Activated CD4-positive, alpha-beta memory T cell treated with anti-CD3 and anti-CD28 coated beads for 36 hours (primary cell): Measurements from ENCODE around the gene KIF19. TPM values are rescaled to one million over a fixed set of nuclear protein-coding genes. Genes with fewer than 3 reads are reported as not detected.

Experiments
- CTCF ChIA-PET: fragments of 350-600 bp; sonication (Branson Sonifier 250); formaldehyde crosslinking; loops from one replicate; lab custom pipeline; 2021; ENCODE audit warnings: antibody characterized with exemption, inconsistent platforms; lab: Charles Lee
- POLR2A ChIA-PET: fragments of 350-600 bp; sonication (Branson Sonifier 250); formaldehyde crosslinking; loops from one replicate; lab custom pipeline; 2021; ENCODE audit warnings: antibody characterized with exemption; lab: Charles Lee
- DNase-seq: peaks from one replicate; pipeline ENCODE4 v3.0.0-alpha.2; 2020
- H3K27ac Mint-ChIP-seq: one replicate; pipeline ENCODE4 v1.8.0; 2021; ENCODE audit warnings: mixed read lengths
- H3K27me3 Mint-ChIP-seq: one replicate; pipeline ENCODE4 v1.8.0; 2021; ENCODE audit warnings: mixed read lengths
- H3K36me3 Mint-ChIP-seq: one replicate; pipeline ENCODE4 v1.8.0; 2021; ENCODE audit warnings: mixed read lengths
- H3K4me1 Mint-ChIP-seq: one replicate; pipeline ENCODE4 v1.8.0; 2021; ENCODE audit warnings: low read depth, mixed read lengths
- H3K4me3 Mint-ChIP-seq: one replicate; pipeline ENCODE4 v1.8.0; 2021; ENCODE audit warnings: mild to moderate bottlenecking, mixed read lengths
- H3K9me3 Mint-ChIP-seq: one replicate; pipeline ENCODE4 v1.8.0; 2021; ENCODE audit warnings: mixed read lengths
- intact Hi-C: fragments of 100-400 bp; cut with micrococcal nuclease; formaldehyde crosslinking; loops from one replicate; pipeline ENCODE4 v1.15.1; 2023
- total RNA-seq, 2 experiments: library from RNA; stranded (reverse); gene quantifications; one replicate each; pipeline ENCODE4 v1.2.3, GENCODE V29; 2021

Gene KIF19
- total RNA-seq, 2 experiments from 2014 or later = 0.51 to 0.59 TPM

- no peak overlapping the region for H3K27ac Mint-ChIP-seq
- no peaks in the 10 kb centered on the region for H3K27me3 Mint-ChIP-seq
- intact Hi-C loops = no loop called here
- DNase-seq = no peak
- ChIA-PET POLR2A (no interaction called here), CTCF (interaction anchor here (0.9 to 4.6 kb wide), 5 partner anchors 8 to 152 kb away, joined by 3 to 32 read pairs (median 4); partner anchors contain the start of gene BTBD17)
- no peaks in the 10 kb centered on the region for H3K9me3 Mint-ChIP-seq
- no peaks in the 10 kb centered on the region for H3K36me3 Mint-ChIP-seq
- no peak overlapping the region for H3K4me3 Mint-ChIP-seq
- H3K4me1 Mint-ChIP-seq = peaks cover 10% of the 10 kb centered on the region
Observed at GRCh38 chr17:74305865-74306654, 20.0 kb upstream of the KIF19 start.

- no peaks in the 10 kb centered on the region for H3K27me3 Mint-ChIP-seq
- no peak overlapping the region for H3K4me3 Mint-ChIP-seq
- DNase-seq = no peak
- H3K9me3 Mint-ChIP-seq = peaks cover 6% of the 10 kb centered on the region
- peaks cover 4% of the 10 kb centered on the region for H3K36me3 Mint-ChIP-seq
- intact Hi-C loops = no loop called here
- POLR2A ChIA-PET = no interaction called here
- CTCF ChIA-PET = interaction anchor here (1.0 to 2.4 kb wide), 2 partner anchors 45 to 60 kb away, joined by 3 to 5 read pairs; no protein-coding TSS in a partner anchor
- H3K27ac Mint-ChIP-seq = no peak overlapping the region
- H3K4me1 Mint-ChIP-seq = peaks cover 6% of the 10 kb centered on the region
Observed at GRCh38 chr17:74307984-74308773, 17.8 kb upstream of the KIF19 start.

GRCh38 chr17:74309902-74310301, 16.1 kb upstream of the KIF19 start:
- Mint-ChIP-seq H3K4me1 (peaks cover 6% of the 10 kb centered on the region), H3K4me3 (no peak overlapping the region), H3K9me3 (peaks cover 6% of the 10 kb centered on the region), H3K36me3 (peaks cover 4% of the 10 kb centered on the region), H3K27ac (no peak overlapping the region), H3K27me3 (no peaks in the 10 kb centered on the region)
- ChIA-PET POLR2A (interaction anchor here (0.6 kb wide), 1 partner anchor 29 kb away, joined by 4 read pairs; no protein-coding TSS in a partner anchor), CTCF (interaction anchor here (0.6 to 2.4 kb wide), 2 partner anchors 9 to 58 kb away, joined by 4 to 5 read pairs; no protein-coding TSS in a partner anchor)
- DNase-seq = no peak
- intact Hi-C loops = no loop called here

- Mint-ChIP-seq H3K36me3 (peaks cover 4% of the 10 kb centered on the region), H3K27ac (no peak overlapping the region), H3K27me3 (no peaks in the 10 kb centered on the region), H3K9me3 (peaks cover 6% of the 10 kb centered on the region), H3K4me1 (no peaks in the 10 kb centered on the region), H3K4me3 (no peak overlapping the region)
- intact Hi-C loops = no loop called here
- ChIA-PET POLR2A (no interaction called here), CTCF (interaction anchor here (0.6 kb wide), 1 partner anchor 9 kb away, joined by 3 read pairs; no protein-coding TSS in a partner anchor)
- DNase-seq = no peak
Observed at GRCh38 chr17:74314877-74315276, 11.1 kb upstream of the KIF19 start.

GRCh38 chr17:74316220-74316619, 9.8 kb upstream of the KIF19 start:
- Mint-ChIP-seq H3K9me3 (peaks cover 6% of the 10 kb centered on the region), H3K4me1 (no peaks in the 10 kb centered on the region), H3K27ac (no peak overlapping the region), H3K36me3 (peaks cover 4% of the 10 kb centered on the region), H3K4me3 (no peak overlapping the region), H3K27me3 (no peaks in the 10 kb centered on the region)
- ChIA-PET CTCF (no interaction called here), POLR2A (no interaction called here)
- intact Hi-C loops = no loop called here
- DNase-seq = no peak

- Mint-ChIP-seq H3K4me1 (no peaks in the 10 kb centered on the region), H3K9me3 (peaks cover 6% of the 10 kb centered on the region), H3K27ac (no peak overlapping the region), H3K36me3 (no peaks in the 10 kb centered on the region), H3K4me3 (no peak overlapping the region), H3K27me3 (no peaks in the 10 kb centered on the region)
- POLR2A ChIA-PET = no interaction called here
- intact Hi-C loops = no loop called here
- DNase-seq = no peak
- CTCF ChIA-PET = no interaction called here
Observed at GRCh38 chr17:74317071-74317470, 9.0 kb upstream of the KIF19 start.

GRCh38 chr17:74318391-74318790, 7.6 kb upstream of the KIF19 start:
- Mint-ChIP-seq H3K27me3 (no peaks in the 10 kb centered on the region), H3K4me3 (no peak overlapping the region), H3K36me3 (no peaks in the 10 kb centered on the region), H3K27ac (no peak overlapping the region), H3K4me1 (no peaks in the 10 kb centered on the region), H3K9me3 (no peaks in the 10 kb centered on the region)
- DNase-seq = no peak
- CTCF ChIA-PET = interaction anchor here (1.2 to 1.3 kb wide), 2 partner anchors 17 to 33 kb away, joined by 3 to 4 read pairs; no protein-coding TSS in a partner anchor
- POLR2A ChIA-PET = no interaction called here
- intact Hi-C loops = no loop called here

- ChIA-PET CTCF (no interaction called here), POLR2A (no interaction called here)
- no peak overlapping the region for H3K27ac Mint-ChIP-seq
- H3K27me3 Mint-ChIP-seq = peaks cover 2% of the 10 kb centered on the region
- no peaks in the 10 kb centered on the region for H3K9me3 Mint-ChIP-seq
- H3K4me3 Mint-ChIP-seq = no peak overlapping the region
- H3K36me3 Mint-ChIP-seq = no peaks in the 10 kb centered on the region
- intact Hi-C loops = no loop called here
- DNase-seq = no peak
- peaks cover 25% of the 10 kb centered on the region for H3K4me1 Mint-ChIP-seq
Observed at GRCh38 chr17:74324521-74324920, 1.5 kb upstream of the KIF19 start.

- CTCF ChIA-PET = no interaction called here
- H3K9me3 Mint-ChIP-seq = no peaks in the 10 kb centered on the region
- intact Hi-C loops = no loop called here
- H3K4me1 Mint-ChIP-seq = peaks cover 26% of the 10 kb centered on the region
- no peak for DNase-seq
- peaks cover 2% of the 10 kb centered on the region for H3K27me3 Mint-ChIP-seq
- POLR2A ChIA-PET = no interaction called here
- no peak overlapping the region for H3K27ac Mint-ChIP-seq
- H3K36me3 Mint-ChIP-seq = no peaks in the 10 kb centered on the region
- peak overlapping the region; percentile 24 for H3K4me3 Mint-ChIP-seq
Observed at GRCh38 chr17:74325376-74325742, 667 bp upstream of the KIF19 start.

GRCh38 chr17:74326506-74326905, 480 bp downstream of the KIF19 start:
- POLR2A ChIA-PET = no interaction called here
- intact Hi-C loops = loop anchor here (2.0 kb wide), 1 partner anchor 26 kb away; no protein-coding TSS in a partner anchor
- Mint-ChIP-seq H3K4me1 (peaks cover 26% of the 10 kb centered on the region), H3K27me3 (peaks cover 2% of the 10 kb centered on the region), H3K27ac (no peak overlapping the region), H3K9me3 (no peaks in the 10 kb centered on the region), H3K36me3 (no peaks in the 10 kb centered on the region), H3K4me3 (peak overlapping the region; percentile 14)
- no peak for DNase-seq
- CTCF ChIA-PET = no interaction called here

GRCh38 chr17:74328487-74328886, 2.5 kb downstream of the KIF19 start:
- Mint-ChIP-seq H3K4me3 (no peak overlapping the region), H3K4me1 (peaks cover 26% of the 10 kb centered on the region), H3K27me3 (peaks cover 2% of the 10 kb centered on the region), H3K36me3 (no peaks in the 10 kb centered on the region), H3K27ac (no peak overlapping the region), H3K9me3 (no peaks in the 10 kb centered on the region)
- POLR2A ChIA-PET = no interaction called here
- intact Hi-C loops = no loop called here
- CTCF ChIA-PET = interaction anchor here (0.7 to 1.9 kb wide), 2 partner anchors 27 to 33 kb away, joined by 3 to 4 read pairs; no protein-coding TSS in a partner anchor
- DNase-seq = no peak

- Mint-ChIP-seq H3K4me1 (peaks cover 26% of the 10 kb centered on the region), H3K27me3 (peaks cover 2% of the 10 kb centered on the region), H3K4me3 (no peak overlapping the region), H3K36me3 (no peaks in the 10 kb centered on the region), H3K9me3 (no peaks in the 10 kb centered on the region), H3K27ac (no peak overlapping the region)
- no peak for DNase-seq
- ChIA-PET CTCF (interaction anchor here (0.6 to 1.9 kb wide), 2 partner anchors 32 to 130 kb away, joined by 3 to 4 read pairs; no protein-coding TSS in a partner anchor), POLR2A (no interaction called here)
- intact Hi-C loops = no loop called here
Observed at GRCh38 chr17:74329378-74329777, 3.4 kb downstream of the KIF19 start.
